HL-60 (cell line): ENCODE results near the gene TPO.

Experiments
- DNase-seq, 2 experiments: peaks; one replicate each; pipeline ENCODE4 v3.0.0-alpha.2; 2010 to 2020; ENCODE audit warnings: low read depth in 1 of 2, low spot score in 1 of 2
- H3K27ac ChIP-seq: fragments of 250-450 bp; sonication (Bioruptor Pico); replicated peaks from 2 replicates; pipeline ENCODE4 v1.5.1; 2020; ENCODE audit warnings: mild to moderate bottlenecking, moderate library complexity
- H3K27me3 ChIP-seq: fragments of 250-450 bp; sonication (Bioruptor Pico); 2 replicates; pipeline ENCODE4 v1.5.1; 2021; ENCODE audit warnings: mild to moderate bottlenecking, moderate library complexity; ENCODE audit not compliant: insufficient read depth, poor library complexity, severe bottlenecking
- H3K4me3 ChIP-seq: replicated peaks from 2 replicates; pipeline ENCODE4 v1.5.1; 2011; ENCODE audit warnings: mild to moderate bottlenecking, control low read depth, low read length; ENCODE audit not compliant: insufficient read depth
- GABPA ChIP-seq: IDR thresholded peaks from 2 replicates; pipeline ENCODE4 v1.6.1; 2012; ENCODE audit warnings: low read depth
- POLR2AphosphoS5 ChIP-seq: IDR thresholded peaks from 2 replicates; pipeline ENCODE4 v1.6.1; 2012; ENCODE audit warnings: low read depth
- SPI1 ChIP-seq: IDR thresholded peaks from 2 replicates; pipeline ENCODE4 v1.6.1; 2012; ENCODE audit warnings: low read depth, mild to moderate bottlenecking, borderline replicate concordance
- TF ChIP-seq, protein P1 (sequence below): IDR thresholded peaks from one replicate; pipeline ENCODE4 v1.5.1; 2011; ENCODE audit warnings: low read length, control low read depth, inconsistent platforms; ENCODE audit not compliant: insufficient read depth
- TF ChIP-seq, protein P2 (sequence below): IDR thresholded peaks from 2 replicates; pipeline ENCODE4 v1.6.1; 2012; ENCODE audit warnings: low read depth; ENCODE audit not compliant: insufficient replicate concordance

The TPO gene

DNA sequence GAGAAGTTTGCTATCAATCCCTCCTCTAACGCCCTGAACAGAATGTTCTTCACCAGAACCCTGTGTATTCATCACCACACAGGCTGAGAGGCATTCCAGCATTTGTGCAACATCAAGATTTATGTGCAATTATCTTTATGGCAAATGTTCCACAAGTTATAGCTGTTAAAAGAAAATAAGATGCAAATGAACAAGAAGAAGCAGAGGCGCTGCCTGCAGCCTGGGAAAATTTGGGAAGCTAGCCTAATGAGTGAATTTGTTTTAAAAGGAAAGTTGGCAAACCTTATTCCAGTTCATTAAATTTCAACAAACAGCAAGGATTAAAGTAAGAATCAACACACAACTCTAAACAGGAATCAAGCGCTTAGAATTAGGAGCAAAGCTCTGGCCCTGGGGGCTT, 5.3 kb downstream of the TPO start:
- no peak for DNase-seq
- Histone ChIP-seq H3K27ac (no peak overlapping the region), H3K27me3 (peaks cover 2% of the 10 kb centered on the region), H3K4me3 (no peak overlapping the region)
- TF ChIP-seq, protein P1, sequence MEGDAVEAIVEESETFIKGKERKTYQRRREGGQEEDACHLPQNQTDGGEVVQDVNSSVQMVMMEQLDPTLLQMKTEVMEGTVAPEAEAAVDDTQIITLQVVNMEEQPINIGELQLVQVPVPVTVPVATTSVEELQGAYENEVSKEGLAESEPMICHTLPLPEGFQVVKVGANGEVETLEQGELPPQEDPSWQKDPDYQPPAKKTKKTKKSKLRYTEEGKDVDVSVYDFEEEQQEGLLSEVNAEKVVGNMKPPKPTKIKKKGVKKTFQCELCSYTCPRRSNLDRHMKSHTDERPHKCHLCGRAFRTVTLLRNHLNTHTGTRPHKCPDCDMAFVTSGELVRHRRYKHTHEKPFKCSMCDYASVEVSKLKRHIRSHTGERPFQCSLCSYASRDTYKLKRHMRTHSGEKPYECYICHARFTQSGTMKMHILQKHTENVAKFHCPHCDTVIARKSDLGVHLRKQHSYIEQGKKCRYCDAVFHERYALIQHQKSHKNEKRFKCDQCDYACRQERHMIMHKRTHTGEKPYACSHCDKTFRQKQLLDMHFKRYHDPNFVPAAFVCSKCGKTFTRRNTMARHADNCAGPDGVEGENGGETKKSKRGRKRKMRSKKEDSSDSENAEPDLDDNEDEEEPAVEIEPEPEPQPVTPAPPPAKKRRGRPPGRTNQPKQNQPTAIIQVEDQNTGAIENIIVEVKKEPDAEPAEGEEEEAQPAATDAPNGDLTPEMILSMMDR, result no peak
- TF ChIP-seq, protein P2, sequence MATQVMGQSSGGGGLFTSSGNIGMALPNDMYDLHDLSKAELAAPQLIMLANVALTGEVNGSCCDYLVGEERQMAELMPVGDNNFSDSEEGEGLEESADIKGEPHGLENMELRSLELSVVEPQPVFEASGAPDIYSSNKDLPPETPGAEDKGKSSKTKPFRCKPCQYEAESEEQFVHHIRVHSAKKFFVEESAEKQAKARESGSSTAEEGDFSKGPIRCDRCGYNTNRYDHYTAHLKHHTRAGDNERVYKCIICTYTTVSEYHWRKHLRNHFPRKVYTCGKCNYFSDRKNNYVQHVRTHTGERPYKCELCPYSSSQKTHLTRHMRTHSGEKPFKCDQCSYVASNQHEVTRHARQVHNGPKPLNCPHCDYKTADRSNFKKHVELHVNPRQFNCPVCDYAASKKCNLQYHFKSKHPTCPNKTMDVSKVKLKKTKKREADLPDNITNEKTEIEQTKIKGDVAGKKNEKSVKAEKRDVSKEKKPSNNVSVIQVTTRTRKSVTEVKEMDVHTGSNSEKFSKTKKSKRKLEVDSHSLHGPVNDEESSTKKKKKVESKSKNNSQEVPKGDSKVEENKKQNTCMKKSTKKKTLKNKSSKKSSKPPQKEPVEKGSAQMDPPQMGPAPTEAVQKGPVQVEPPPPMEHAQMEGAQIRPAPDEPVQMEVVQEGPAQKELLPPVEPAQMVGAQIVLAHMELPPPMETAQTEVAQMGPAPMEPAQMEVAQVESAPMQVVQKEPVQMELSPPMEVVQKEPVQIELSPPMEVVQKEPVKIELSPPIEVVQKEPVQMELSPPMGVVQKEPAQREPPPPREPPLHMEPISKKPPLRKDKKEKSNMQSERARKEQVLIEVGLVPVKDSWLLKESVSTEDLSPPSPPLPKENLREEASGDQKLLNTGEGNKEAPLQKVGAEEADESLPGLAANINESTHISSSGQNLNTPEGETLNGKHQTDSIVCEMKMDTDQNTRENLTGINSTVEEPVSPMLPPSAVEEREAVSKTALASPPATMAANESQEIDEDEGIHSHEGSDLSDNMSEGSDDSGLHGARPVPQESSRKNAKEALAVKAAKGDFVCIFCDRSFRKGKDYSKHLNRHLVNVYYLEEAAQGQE, result no peak
- TF ChIP-seq GABPA (no peak), SPI1 (no peak), POLR2AphosphoS5 (no peak)

DNA sequence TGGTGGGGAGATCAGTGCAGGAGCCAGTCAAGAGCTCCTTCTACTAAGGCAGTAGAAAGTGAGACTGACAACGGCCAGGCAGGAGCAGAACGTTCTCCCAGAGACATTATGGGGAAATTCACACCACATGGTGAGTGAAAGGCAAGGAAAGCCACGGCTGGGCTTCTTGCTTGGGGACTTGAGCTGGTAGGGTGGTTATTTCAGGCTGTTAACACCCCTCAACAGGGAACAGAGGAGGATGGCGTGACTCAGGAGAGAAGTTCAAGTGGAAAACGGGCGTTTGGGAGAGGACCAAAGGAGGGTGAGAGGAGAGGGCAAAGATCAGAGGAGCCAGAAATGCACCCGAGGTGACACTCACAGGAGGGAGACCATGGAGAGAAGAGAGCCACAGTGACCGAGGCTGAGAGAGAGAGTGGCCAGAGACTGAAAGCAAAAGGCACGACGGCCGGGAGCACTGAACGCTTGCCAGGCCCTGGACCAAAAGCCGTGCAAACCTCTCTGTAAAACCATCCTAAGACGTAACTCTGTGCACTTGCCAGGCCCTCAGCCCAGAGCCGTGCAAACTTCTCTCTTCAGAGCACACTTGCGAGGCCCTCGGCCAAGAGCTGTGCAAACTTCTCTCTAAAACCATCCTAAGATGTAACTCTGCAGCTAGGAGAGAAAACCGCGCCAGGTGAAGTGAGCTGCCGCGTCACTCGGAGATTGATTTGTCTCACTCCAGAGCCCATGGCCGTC, 7.7 kb downstream of the TPO start:
- no peak for TF ChIP-seq POLR2AphosphoS5
- TF ChIP-seq GABPA, result no peak
- TF ChIP-seq, protein P1, result no peak
- TF ChIP-seq, protein P2, result no peak
- TF ChIP-seq SPI1, result no peak
- Histone ChIP-seq H3K4me3 (no peak overlapping the region), H3K27ac (no peak overlapping the region), H3K27me3 (peaks cover 2% of the 10 kb centered on the region)
- no peak for DNase-seq

DNA sequence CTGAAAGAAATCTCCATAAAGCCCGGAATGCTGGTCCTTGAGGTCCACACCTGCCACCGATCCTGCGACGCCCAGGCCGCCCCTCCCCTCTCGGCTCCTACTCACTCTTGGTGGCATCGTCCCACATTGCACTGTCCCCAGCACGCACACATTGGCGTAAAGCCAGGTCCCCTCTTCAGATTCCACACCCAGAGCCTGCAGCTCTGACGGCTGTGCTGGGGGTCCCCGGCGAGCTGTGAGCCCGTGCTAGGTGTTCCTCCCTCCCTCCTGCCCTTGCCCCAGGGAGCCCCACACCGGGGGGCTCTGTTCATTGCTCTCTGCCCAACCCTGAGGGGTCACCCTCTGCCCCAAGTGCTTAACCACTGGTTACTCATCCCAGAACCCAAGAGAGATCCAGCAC, 8.5 kb downstream of the TPO start:
- DNase-seq, result no peak
- Histone ChIP-seq H3K27ac (no peak overlapping the region), H3K27me3 (peaks cover 2% of the 10 kb centered on the region), H3K4me3 (no peak overlapping the region)
- TF ChIP-seq GABPA, result no peak

DNA sequence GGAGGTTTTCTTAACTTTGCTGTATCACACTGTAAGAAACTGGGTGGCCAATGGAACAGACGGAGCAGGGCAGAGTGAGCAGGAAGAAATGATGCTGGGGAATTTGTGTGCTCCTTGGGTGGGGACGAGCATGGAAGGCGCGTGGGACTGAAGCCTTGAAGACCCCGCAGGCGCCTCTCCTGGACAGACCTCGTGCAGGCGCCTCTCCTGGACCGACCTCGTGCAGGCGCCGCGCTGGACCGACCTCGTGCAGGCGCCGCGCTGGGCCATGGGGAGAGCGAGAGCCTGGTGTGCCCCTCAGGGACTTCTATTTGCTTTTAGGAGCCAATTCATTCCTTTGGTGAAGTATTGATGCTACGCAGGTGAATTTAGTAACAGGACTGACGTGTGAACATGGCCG, 8.9 kb downstream of the TPO start:
- TF ChIP-seq SPI1, result no peak
- TF ChIP-seq GABPA, result no peak
- TF ChIP-seq, protein P2, result no peak
- no peak for TF ChIP-seq POLR2AphosphoS5
- TF ChIP-seq, protein P1, result no peak
- no peak for DNase-seq

More for the DNA sequence above, 8.9 kb downstream of the TPO start:
- peaks cover 2% of the 10 kb centered on the region for H3K27me3 ChIP-seq
- H3K4me3 ChIP-seq, result no peak overlapping the region
- H3K27ac ChIP-seq, result no peak overlapping the region
